GM12878 (cell line): ENCODE measurements around the gene PKP4. TPM values are rescaled to one million over a fixed set of nuclear protein-coding genes. Genes with fewer than 3 reads are reported as not detected.

Source experiments
- ATAC-seq: fragments of 200-7000 bp; cut with Tn5 transposase; 3 replicates; pipeline ENCODE4 v1.9.1; 2020; ENCODE audit warnings: mild to moderate bottlenecking, moderate library complexity
- BruUV-seq: library from RNA; stranded (reverse); fragments of 400-500 nt; replicated peaks from 2 replicates; lab custom pipeline; 2021; lab: Mats Ljungman, UMichigan
- CTCF ChIA-PET: fragments of 300-600 bp; sonication (Branson Sonifier 250); formaldehyde crosslinking; extraction: SDS; loops from one replicate; lab custom pipeline; 2021; ENCODE audit warnings: inconsistent platforms; lab: Yijun Ruan, JAX
- POLR2A ChIA-PET: fragments of 350-600 bp; formaldehyde crosslinking; extraction: SDS; loops from one replicate; lab custom pipeline; 2021; ENCODE audit warnings: inconsistent platforms; lab: Charles Lee
- RAD21 ChIA-PET: fragments of 300-600 bp; sonication (Branson Sonifier 250); formaldehyde crosslinking; loops from one replicate; lab custom pipeline; 2023; ENCODE audit warnings: antibody characterized with exemption; ENCODE audit not compliant: unreplicated experiment; lab: Charles Lee
- SMC1A ChIA-PET: fragments of 300-600 bp; sonication (Branson Sonifier 250); formaldehyde crosslinking; loops from one replicate; lab custom pipeline; 2023; ENCODE audit not compliant: unreplicated experiment, uncharacterized antibody; lab: Charles Lee
- DNase-seq: peaks from one replicate; pipeline ENCODE4 v3.0.0-alpha.2; 2011; ENCODE audit warnings: low read depth, low spot score
- FAIRE-seq: peaks from 3 replicates; lab custom pipeline; 2011; peaks lifted over from hg19 to GRCh38; lab: Jason Lieb, UNC
- H2AFZ ChIP-seq: 2 replicates; pipeline ENCODE4 v1.6.0; 2011; ENCODE audit warnings: low read depth, low read length, control low read depth; ENCODE audit not compliant: control insufficient read depth
- H3K27ac ChIP-seq: 2 replicates; pipeline ENCODE4 v1.5.1; 2011; ENCODE audit warnings: control low read depth; ENCODE audit not compliant: control insufficient read depth, insufficient read depth
- H3K27me3 ChIP-seq, 2 experiments: replicated peaks in 1 of 2; 2 replicates each; pipeline versions ENCODE4 v1.6.0 to v1.6.1; 2011; ENCODE audit warnings: low read length in 1 of 2; ENCODE audit not compliant: control insufficient read depth in 2 of 2, insufficient read depth in 2 of 2
- H3K36me3 ChIP-seq, 2 experiments: 2 replicates each; pipeline ENCODE4 v1.5.1; 2011; ENCODE audit warnings: low read length in 1 of 2; ENCODE audit not compliant: control insufficient read depth in 2 of 2, insufficient read depth in 2 of 2
- H3K4me1 ChIP-seq: 2 replicates; pipeline ENCODE4 v1.6.1; 2011; ENCODE audit warnings: mild to moderate bottlenecking, low read length, moderate library complexity, mixed read lengths; ENCODE audit not compliant: control insufficient read depth, insufficient read depth
- H3K4me2 ChIP-seq: 2 replicates; pipeline ENCODE4 v1.6.0; 2011; ENCODE audit warnings: control low read depth; ENCODE audit not compliant: control insufficient read depth, insufficient read depth
- H3K4me3 ChIP-seq: fragments of 200-600 bp; sonication (generic); 2 replicates; pipeline ENCODE4 v1.5.1; 2016
- H3K79me2 ChIP-seq: 2 replicates; pipeline ENCODE4 v1.6.0; 2011; ENCODE audit warnings: low read length; ENCODE audit not compliant: control insufficient read depth, insufficient read depth
- H3K9ac ChIP-seq: 2 replicates; pipeline ENCODE4 v1.8.0; 2011; ENCODE audit warnings: low read length, control low read depth, mixed read lengths; ENCODE audit not compliant: control insufficient read depth, insufficient read depth
- H3K9me3 ChIP-seq: replicated peaks from 3 replicates; pipeline ENCODE4 v1.5.1; 2011; ENCODE audit warnings: mild to moderate bottlenecking, low read length; ENCODE audit not compliant: control insufficient read depth, insufficient read depth
- H4K20me1 ChIP-seq: 2 replicates; pipeline ENCODE4 v1.6.0; 2011; ENCODE audit not compliant: control insufficient read depth, insufficient read depth
- CHD2 ChIP-seq: IDR thresholded peaks from 2 replicates; pipeline ENCODE4 v1.6.1; 2011; ENCODE audit warnings: low read depth, low read length, improper control_type of control experiment, borderline replicate concordance
- CUX1 ChIP-seq: IDR thresholded peaks from 2 replicates; pipeline ENCODE4 v1.6.1; 2012; ENCODE audit warnings: improper control_type of control experiment, low read depth, low read length; ENCODE audit not compliant: insufficient replicate concordance
- E4F1 ChIP-seq: fragments of 450-650 bp; IDR thresholded peaks from 2 replicates; pipeline ENCODE4 v1.6.1; 2018; ENCODE audit warnings: borderline replicate concordance, mild to moderate bottlenecking; ENCODE audit not compliant: partially characterized antibody
- EZH2 ChIP-seq: IDR thresholded peaks from 2 replicates; pipeline ENCODE4 v1.6.1; 2012; ENCODE audit warnings: low read depth, mild to moderate bottlenecking, control low read depth, inconsistent platforms, low read length, borderline replicate concordance; ENCODE audit not compliant: control insufficient read depth
- NR2C1 ChIP-seq: fragments of 450-650 bp; IDR thresholded peaks from 2 replicates; pipeline ENCODE4 v1.6.1; 2017; ENCODE audit warnings: antibody characterized with exemption, mild to moderate bottlenecking, moderate library complexity
- SP1 ChIP-seq: IDR thresholded peaks from one replicate; pipeline ENCODE4 v1.6.1; 2011; ENCODE audit warnings: low read depth, low read length
- SUZ12 ChIP-seq: fragments of 200-600 bp; sonication (generic); IDR thresholded peaks from one replicate; pipeline ENCODE4 v1.6.1; 2018; ENCODE audit warnings: antibody characterized with exemption, mild to moderate bottlenecking; ENCODE audit not compliant: unreplicated experiment
- ZSCAN29 ChIP-seq: fragments of 450-650 bp; IDR thresholded peaks from 2 replicates; pipeline ENCODE4 v1.6.1; 2017; ENCODE audit warnings: mild to moderate bottlenecking, moderate library complexity
- WGBS: methylation state at CpG from one replicate; pipeline ENCODE4 v1.1.6; 2016; ENCODE audit warnings: low lambda C conversion rate; ENCODE audit not compliant: insufficient replicate concordance, insufficient coverage; ENCODE audit errors: missing lambda C conversion rate; 5-methylcytosine and 5-hydroxymethylcytosine counted together
- in situ Hi-C: fragments of 300-500 bp; cut with MboI; formaldehyde crosslinking; loops from 9 replicates; pipeline ENCODE4 v1.14.3; 2018; ENCODE audit warnings: mixed read lengths
- intact Hi-C: fragments of 100-400 bp; cut with micrococcal nuclease; formaldehyde crosslinking; loops from one replicate; pipeline ENCODE4 v1.14.2; 2022; ENCODE audit not compliant: unreplicated experiment
- polyA plus RNA-seq, 11 experiments: library from polyadenylated mRNA; depleted of rRNA in 4 of 11; unstranded in 6 of 11; stranded (reverse) in 5 of 11; fragments of >200 nt; fragmentation: Nextera tagmentation in 4 of 11; fragmentation: Illumina TruSeq in 1 of 11; extraction: Ambion mirVana in 4 of 11; extraction: Trizol in 1 of 11; gene quantifications; 1 replicate in 1 of 11; 2 replicates in 10 of 11; pipeline versions ENCODE4 v1.2.1 to v1.2.3, GENCODE V29; 2011 to 2016; ENCODE audit warnings: inconsistent platforms in 2 of 11, missing spikeins in 2 of 11, low read depth in 1 of 11
- total RNA-seq, 4 experiments: library from RNA; depleted of rRNA in 3 of 4; stranded (reverse); fragments of >200 nt in 3 of 4; fragmentation: Illumina TruSeq in 1 of 4; extraction: Trizol in 1 of 4; gene quantifications; 2 replicates each; pipeline versions ENCODE4 v1.2.1 to v1.2.3, GENCODE V29; 2013 to 2021

The PKP4 gene
- total and polyA plus RNA-seq, 10 of the 15 experiments (the other 5 are each of a cell fraction or from before 2014, with no cell fraction given) = 4.8 to 35.8 (median 17.7) TPM

GRCh38 chr2:158659483-158659882 lies 202.7 kb downstream of the PKP4 start:
- Histone ChIP-seq H2AFZ (no peak overlapping the region), H3K27ac (no peak overlapping the region), H3K4me2 (no peak overlapping the region), H3K9me3 (no peaks in the 10 kb centered on the region), H3K9ac (no peak overlapping the region), H3K4me3 (no peak overlapping the region), H3K79me2 (no peaks in the 10 kb centered on the region), H3K4me1 (no peaks in the 10 kb centered on the region), H3K36me3 (no peaks in the 10 kb centered on the region; a peak in 1 of 4 replicates), H4K20me1 (no peaks in the 10 kb centered on the region), H3K27me3 (no peaks in the 10 kb centered on the region)
- ATAC-seq (no peak), FAIRE-seq (no peak), DNase-seq (no peak)
- ChIA-PET SMC1A (interaction anchor here (1.1 to 1.6 kb wide), 2 partner anchors 13 to 22 kb away, joined by 3 to 6 read pairs; no protein-coding TSS in a partner anchor), RAD21 (no interaction called here), CTCF (interaction anchor here (1.0 kb wide), 1 partner anchor 14 kb away, joined by 3 read pairs; no protein-coding TSS in a partner anchor), POLR2A (interaction anchor here (1.0 kb wide), 1 partner anchor 78 kb away, joined by 7 read pairs; no protein-coding TSS in a partner anchor)
- no peak for TF ChIP-seq NR2C1
- TF ChIP-seq SP1 = no peak
- BruUV-seq = no TSS peak
- in situ Hi-C loops = no loop called here
- whole genome bisulfite sequencing = 100% methylated on average over 1 of the region's 1 CpG
- intact Hi-C loops = no loop called here

GRCh38 chr2:158661231-158661630 lies 204.5 kb downstream of the PKP4 start:
- Histone ChIP-seq H3K4me3 (no peak overlapping the region), H3K9ac (no peak overlapping the region), H3K27ac (no peak overlapping the region), H3K27me3 (no peaks in the 10 kb centered on the region), H4K20me1 (no peaks in the 10 kb centered on the region), H2AFZ (no peak overlapping the region), H3K9me3 (no peaks in the 10 kb centered on the region), H3K36me3 (no peaks in the 10 kb centered on the region; a peak in 1 of 4 replicates), H3K4me1 (no peaks in the 10 kb centered on the region), H3K4me2 (no peak overlapping the region), H3K79me2 (no peaks in the 10 kb centered on the region)
- in situ Hi-C loops (no loop called here), intact Hi-C loops (no loop called here)
- DNase-seq (no peak), FAIRE-seq (no peak), ATAC-seq (no peak)
- RAD21 ChIA-PET = no interaction called here
- POLR2A ChIA-PET = no interaction called here
- no TSS peak for BruUV-seq
- WGBS = 95% methylated on average over 14 of the region's 14 CpGs
- CTCF ChIA-PET = no interaction called here
- SMC1A ChIA-PET = interaction anchor here (1.6 kb wide), 1 partner anchor 21 kb away, joined by 6 read pairs; no protein-coding TSS in a partner anchor
- TF ChIP-seq E4F1 (no peak), ZSCAN29 (no peak), SUZ12 (no peak), CHD2 (no peak), CUX1 (no peak), NR2C1 (no peak), EZH2 (no peak)
